ENCODE data around the gene AKT1. TPM values are rescaled to one million over a fixed set of nuclear protein-coding genes. Genes with fewer than 3 reads are reported as not detected.

The AKT1 gene
- total and polyA plus RNA-seq, 2 of the 13 experiments (the other 11 are each of a cell fraction or from before 2014, with no cell fraction given): 96.2 to 116 TPM

DNA sequence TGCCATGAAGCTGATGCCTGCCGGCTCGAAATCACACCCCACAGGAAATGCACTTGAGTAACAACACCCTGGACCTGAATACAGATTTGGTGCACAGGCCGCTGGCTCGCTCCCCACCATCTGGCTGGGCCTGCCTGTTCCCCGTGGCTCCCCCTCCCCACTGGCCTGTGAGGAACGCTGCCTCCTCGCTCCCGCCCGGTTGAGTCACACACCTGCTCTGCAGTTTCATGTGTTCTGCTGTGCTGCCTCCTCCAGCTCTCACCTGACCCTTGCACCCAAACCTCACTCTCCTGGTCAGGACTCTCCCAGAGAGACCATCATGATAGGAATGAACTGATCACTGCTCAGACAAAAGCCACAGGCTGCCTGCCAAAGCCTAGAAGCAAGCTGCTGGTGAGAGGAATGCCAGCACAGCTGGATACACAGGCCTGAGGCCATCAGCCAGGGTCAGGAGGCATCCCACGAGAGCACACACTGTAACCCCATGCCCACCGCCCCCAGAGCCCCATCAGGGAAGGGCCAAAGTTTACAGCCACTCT, 46.4 kb downstream of the AKT1 start (continued):
- TF ChIP-seq, protein P1, sequence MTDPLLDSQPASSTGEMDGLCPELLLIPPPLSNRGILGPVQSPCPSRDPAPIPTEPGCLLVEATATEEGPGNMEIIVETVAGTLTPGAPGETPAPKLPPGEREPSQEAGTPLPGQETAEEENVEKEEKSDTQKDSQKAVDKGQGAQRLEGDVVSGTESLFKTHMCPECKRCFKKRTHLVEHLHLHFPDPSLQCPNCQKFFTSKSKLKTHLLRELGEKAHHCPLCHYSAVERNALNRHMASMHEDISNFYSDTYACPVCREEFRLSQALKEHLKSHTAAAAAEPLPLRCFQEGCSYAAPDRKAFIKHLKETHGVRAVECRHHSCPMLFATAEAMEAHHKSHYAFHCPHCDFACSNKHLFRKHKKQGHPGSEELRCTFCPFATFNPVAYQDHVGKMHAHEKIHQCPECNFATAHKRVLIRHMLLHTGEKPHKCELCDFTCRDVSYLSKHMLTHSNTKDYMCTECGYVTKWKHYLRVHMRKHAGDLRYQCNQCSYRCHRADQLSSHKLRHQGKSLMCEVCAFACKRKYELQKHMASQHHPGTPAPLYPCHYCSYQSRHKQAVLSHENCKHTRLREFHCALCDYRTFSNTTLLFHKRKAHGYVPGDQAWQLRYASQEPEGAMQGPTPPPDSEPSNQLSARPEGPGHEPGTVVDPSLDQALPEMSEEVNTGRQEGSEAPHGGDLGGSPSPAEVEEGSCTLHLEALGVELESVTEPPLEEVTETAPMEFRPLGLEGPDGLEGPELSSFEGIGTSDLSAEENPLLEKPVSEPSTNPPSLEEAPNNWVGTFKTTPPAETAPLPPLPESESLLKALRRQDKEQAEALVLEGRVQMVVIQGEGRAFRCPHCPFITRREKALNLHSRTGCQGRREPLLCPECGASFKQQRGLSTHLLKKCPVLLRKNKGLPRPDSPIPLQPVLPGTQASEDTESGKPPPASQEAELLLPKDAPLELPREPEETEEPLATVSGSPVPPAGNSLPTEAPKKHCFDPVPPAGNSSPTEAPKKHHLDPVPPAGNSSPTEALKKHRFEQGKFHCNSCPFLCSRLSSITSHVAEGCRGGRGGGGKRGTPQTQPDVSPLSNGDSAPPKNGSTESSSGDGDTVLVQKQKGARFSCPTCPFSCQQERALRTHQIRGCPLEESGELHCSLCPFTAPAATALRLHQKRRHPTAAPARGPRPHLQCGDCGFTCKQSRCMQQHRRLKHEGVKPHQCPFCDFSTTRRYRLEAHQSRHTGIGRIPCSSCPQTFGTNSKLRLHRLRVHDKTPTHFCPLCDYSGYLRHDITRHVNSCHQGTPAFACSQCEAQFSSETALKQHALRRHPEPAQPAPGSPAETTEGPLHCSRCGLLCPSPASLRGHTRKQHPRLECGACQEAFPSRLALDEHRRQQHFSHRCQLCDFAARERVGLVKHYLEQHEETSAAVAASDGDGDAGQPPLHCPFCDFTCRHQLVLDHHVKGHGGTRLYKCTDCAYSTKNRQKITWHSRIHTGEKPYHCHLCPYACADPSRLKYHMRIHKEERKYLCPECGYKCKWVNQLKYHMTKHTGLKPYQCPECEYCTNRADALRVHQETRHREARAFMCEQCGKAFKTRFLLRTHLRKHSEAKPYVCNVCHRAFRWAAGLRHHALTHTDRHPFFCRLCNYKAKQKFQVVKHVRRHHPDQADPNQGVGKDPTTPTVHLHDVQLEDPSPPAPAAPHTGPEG (CRISPR knock-in tag; IDR thresholded peaks at IDR 0.05): no peak
- TF ChIP-seq CHCHD3 (CRISPR knock-in tag; IDR thresholded peaks at IDR 0.05) (no peak), ATRX (CRISPR knock-in tag; IDR thresholded peaks at IDR 0.05; ENCODE audit: borderline replicate concordance) (no peak), ZFP36L1 (CRISPR knock-in tag; IDR thresholded peaks at IDR 0.05) (peak; percentile 53; the same call in 1 of the 2 replicates), REPIN1 (CRISPR knock-in tag; IDR thresholded peaks at IDR 0.05; ENCODE audit: borderline replicate concordance, low read depth) (0 out of 2 replicates have a peak, but pooled peaks have one; percentile 28)
- TF ChIP-seq, protein P2, sequence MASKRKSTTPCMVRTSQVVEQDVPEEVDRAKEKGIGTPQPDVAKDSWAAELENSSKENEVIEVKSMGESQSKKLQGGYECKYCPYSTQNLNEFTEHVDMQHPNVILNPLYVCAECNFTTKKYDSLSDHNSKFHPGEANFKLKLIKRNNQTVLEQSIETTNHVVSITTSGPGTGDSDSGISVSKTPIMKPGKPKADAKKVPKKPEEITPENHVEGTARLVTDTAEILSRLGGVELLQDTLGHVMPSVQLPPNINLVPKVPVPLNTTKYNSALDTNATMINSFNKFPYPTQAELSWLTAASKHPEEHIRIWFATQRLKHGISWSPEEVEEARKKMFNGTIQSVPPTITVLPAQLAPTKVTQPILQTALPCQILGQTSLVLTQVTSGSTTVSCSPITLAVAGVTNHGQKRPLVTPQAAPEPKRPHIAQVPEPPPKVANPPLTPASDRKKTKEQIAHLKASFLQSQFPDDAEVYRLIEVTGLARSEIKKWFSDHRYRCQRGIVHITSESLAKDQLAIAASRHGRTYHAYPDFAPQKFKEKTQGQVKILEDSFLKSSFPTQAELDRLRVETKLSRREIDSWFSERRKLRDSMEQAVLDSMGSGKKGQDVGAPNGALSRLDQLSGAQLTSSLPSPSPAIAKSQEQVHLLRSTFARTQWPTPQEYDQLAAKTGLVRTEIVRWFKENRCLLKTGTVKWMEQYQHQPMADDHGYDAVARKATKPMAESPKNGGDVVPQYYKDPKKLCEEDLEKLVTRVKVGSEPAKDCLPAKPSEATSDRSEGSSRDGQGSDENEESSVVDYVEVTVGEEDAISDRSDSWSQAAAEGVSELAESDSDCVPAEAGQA (IDR thresholded peaks at IDR 0.05; ENCODE audit: low read depth): peak; percentile 38; the same call in 1 of the 2 replicates
- TF ChIP-seq, protein P2 (CRISPR knock-in tag; IDR thresholded peaks at IDR 0.05; ENCODE audit: borderline replicate concordance): no peak
- TF ChIP-seq, protein P3, sequence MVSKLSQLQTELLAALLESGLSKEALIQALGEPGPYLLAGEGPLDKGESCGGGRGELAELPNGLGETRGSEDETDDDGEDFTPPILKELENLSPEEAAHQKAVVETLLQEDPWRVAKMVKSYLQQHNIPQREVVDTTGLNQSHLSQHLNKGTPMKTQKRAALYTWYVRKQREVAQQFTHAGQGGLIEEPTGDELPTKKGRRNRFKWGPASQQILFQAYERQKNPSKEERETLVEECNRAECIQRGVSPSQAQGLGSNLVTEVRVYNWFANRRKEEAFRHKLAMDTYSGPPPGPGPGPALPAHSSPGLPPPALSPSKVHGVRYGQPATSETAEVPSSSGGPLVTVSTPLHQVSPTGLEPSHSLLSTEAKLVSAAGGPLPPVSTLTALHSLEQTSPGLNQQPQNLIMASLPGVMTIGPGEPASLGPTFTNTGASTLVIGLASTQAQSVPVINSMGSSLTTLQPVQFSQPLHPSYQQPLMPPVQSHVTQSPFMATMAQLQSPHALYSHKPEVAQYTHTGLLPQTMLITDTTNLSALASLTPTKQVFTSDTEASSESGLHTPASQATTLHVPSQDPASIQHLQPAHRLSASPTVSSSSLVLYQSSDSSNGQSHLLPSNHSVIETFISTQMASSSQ (IDR thresholded peaks at IDR 0.05; ENCODE audit: low read depth): 0 out of 2 replicates have a peak, but pooled peaks have one; percentile 20
- TF ChIP-seq, protein P3 (CRISPR knock-in tag; IDR thresholded peaks at IDR 0.05; ENCODE audit: borderline replicate concordance): no peak
- TF ChIP-seq, protein P4, sequence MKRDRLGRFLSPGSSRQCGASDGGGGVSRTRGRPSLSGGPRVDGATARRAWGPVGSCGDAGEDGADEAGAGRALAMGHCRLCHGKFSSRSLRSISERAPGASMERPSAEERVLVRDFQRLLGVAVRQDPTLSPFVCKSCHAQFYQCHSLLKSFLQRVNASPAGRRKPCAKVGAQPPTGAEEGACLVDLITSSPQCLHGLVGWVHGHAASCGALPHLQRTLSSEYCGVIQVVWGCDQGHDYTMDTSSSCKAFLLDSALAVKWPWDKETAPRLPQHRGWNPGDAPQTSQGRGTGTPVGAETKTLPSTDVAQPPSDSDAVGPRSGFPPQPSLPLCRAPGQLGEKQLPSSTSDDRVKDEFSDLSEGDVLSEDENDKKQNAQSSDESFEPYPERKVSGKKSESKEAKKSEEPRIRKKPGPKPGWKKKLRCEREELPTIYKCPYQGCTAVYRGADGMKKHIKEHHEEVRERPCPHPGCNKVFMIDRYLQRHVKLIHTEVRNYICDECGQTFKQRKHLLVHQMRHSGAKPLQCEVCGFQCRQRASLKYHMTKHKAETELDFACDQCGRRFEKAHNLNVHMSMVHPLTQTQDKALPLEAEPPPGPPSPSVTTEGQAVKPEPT (CRISPR knock-in tag; IDR thresholded peaks at IDR 0.05; ENCODE audit: low read depth): 0 out of 2 replicates have a peak, but pooled peaks have one; percentile 27
